Measurements from ENCODE around the gene DPYD. TPM values are rescaled to one million over a fixed set of nuclear protein-coding genes. Genes with fewer than 3 reads are reported as not detected.

Gene DPYD
- total and polyA plus RNA-seq, 4 donors = 17.7 to 99.3 (median 74.4) TPM

GRCh38 chr1:97200595-97200994 is 720.2 kb downstream of the DPYD start:
- Histone ChIP-seq H3K36me3 (ENCODE audit: control insufficient read depth in 4 of 4, insufficient read depth in 4 of 4, low read length in 4 of 4) (no peaks in the 10 kb centered on the region), H3K9ac (ENCODE audit: insufficient read depth in 1 of 2, low read length in 2 of 2) (no peak overlapping the region), H3K4me1 (ENCODE audit: control insufficient read depth in 5 of 5, insufficient read depth in 5 of 5, low read length in 5 of 5) (peaks cover 0 to 7% (median 2%) of the 10 kb centered on the region in 5 donors), H3K27me3 (ENCODE audit: control insufficient read depth in 3 of 3, insufficient read depth in 3 of 3, low read length in 2 of 3) (no peaks in the 10 kb centered on the region), H3K9me3 (ENCODE audit: control insufficient read depth in 4 of 4, insufficient read depth in 3 of 4, low read length in 3 of 4) (no peaks in the 10 kb centered on the region), H3K27ac (ENCODE audit: low read depth in 1 of 2, low read length in 1 of 2) (no peak overlapping the region), H3K4me3 (no peak overlapping the region)
- DNase-seq (no peak), ATAC-seq (ENCODE audit: insufficient read depth, low FRiP score) (no peak)
- no peak for TF ChIP-seq CTCF (IDR thresholded peaks at IDR 0.05; ENCODE audit: control extremely low read depth, extremely low read depth)
- WGBS, 2 donors = 44 to 65% methylated on average over 2 of the region's 2 CpGs

GRCh38 chr1:97196825-97197516 is 723.9 kb downstream of the DPYD start:
- Histone ChIP-seq H3K27ac (ENCODE audit: low read depth in 1 of 2, low read length in 1 of 2) (no peak overlapping the region), H3K9me3 (ENCODE audit: control insufficient read depth in 4 of 4, insufficient read depth in 3 of 4, low read length in 3 of 4) (no peaks in the 10 kb centered on the region), H3K36me3 (ENCODE audit: control insufficient read depth in 4 of 4, insufficient read depth in 4 of 4, low read length in 4 of 4) (peaks cover 0 to 11% (median 3%) of the 10 kb centered on the region in 4 donors), H3K4me1 (ENCODE audit: control insufficient read depth in 5 of 5, insufficient read depth in 5 of 5, low read length in 5 of 5) (peaks cover 0 to 7% (median 2%) of the 10 kb centered on the region in 5 donors), H3K9ac (ENCODE audit: insufficient read depth in 1 of 2, low read length in 2 of 2) (no peak overlapping the region), H3K27me3 (ENCODE audit: control insufficient read depth in 3 of 3, insufficient read depth in 3 of 3, low read length in 2 of 3) (no peaks in the 10 kb centered on the region), H3K4me3 (no peak overlapping the region)
- ATAC-seq (ENCODE audit: insufficient read depth, low FRiP score) (no peak), DNase-seq (no peak)
- no peak for TF ChIP-seq CTCF (IDR thresholded peaks at IDR 0.05; ENCODE audit: control extremely low read depth, extremely low read depth)
- WGBS, 2 donors = 86 to 95% methylated on average over 1 of the region's 1 CpG

DNA sequence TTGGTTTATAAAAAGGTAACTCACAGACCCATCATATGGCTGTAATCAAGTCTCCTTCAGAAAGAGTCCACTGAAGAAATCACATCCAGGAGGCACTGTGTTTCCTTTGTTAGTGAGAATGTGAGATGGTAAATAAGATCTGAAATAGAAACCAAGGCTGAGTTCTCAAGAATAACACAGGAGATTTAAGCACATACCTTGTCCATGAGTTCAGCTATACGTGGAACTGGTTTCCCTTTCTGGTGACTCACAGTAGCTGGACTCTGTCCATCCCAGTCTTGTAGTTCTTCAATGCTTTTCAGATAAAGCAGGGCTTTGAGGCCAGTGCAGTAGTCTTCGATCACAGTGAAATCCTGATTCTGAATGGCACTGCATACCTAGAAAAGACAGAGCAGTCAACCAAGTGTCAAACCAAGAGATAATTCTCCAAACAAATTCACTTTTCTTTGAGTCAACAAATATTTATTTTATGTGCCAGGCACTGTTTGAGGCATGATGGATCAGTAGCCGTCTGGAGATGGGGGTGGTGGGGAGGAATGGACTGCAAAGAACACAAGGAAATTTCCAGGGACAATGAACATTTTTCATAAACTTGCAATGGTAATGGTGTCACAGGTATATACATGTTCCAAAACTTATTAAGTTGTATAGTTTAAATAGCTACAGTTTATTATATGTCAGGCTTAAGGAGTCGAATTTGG is 727.8 kb downstream of the DPYD start:
- H3K4me1 ChIP-seq (ENCODE audit: control insufficient read depth in 5 of 5, insufficient read depth in 5 of 5, low read length in 5 of 5) = peaks cover 0 to 1% (median 0%) of the 10 kb centered on the region in 5 donors
- no peaks in the 10 kb centered on the region for H3K27me3 ChIP-seq (ENCODE audit: control insufficient read depth in 3 of 3, insufficient read depth in 3 of 3, low read length in 2 of 3)
- H3K9ac ChIP-seq (ENCODE audit: insufficient read depth in 1 of 2, low read length in 2 of 2) = no peak overlapping the region
- no peak for TF ChIP-seq CTCF (IDR thresholded peaks at IDR 0.05; ENCODE audit: control extremely low read depth, extremely low read depth)
- H3K27ac ChIP-seq (ENCODE audit: low read depth in 1 of 2, low read length in 1 of 2) = no peak overlapping the region
- WGBS, 2 donors = 77 to 82% methylated on average over 4 of the region's 4 CpGs
- ATAC-seq (ENCODE audit: insufficient read depth, low FRiP score) (no peak), DNase-seq (peak in 1 of 3 donors; percentile 33)
- H3K4me3 ChIP-seq = no peak overlapping the region
- H3K9me3 ChIP-seq (ENCODE audit: control insufficient read depth in 4 of 4, insufficient read depth in 3 of 4, low read length in 3 of 4) = no peaks in the 10 kb centered on the region
- peaks cover 0 to 17% (median 5%) of the 10 kb centered on the region in 4 donors for H3K36me3 ChIP-seq (ENCODE audit: control insufficient read depth in 4 of 4, insufficient read depth in 4 of 4, low read length in 4 of 4)

Data from lung (tissue), 12 donors.